ENCODE results near the gene TENT5C. TPM values are rescaled to one million over a fixed set of nuclear protein-coding genes. Genes with fewer than 3 reads are reported as not detected.

TENT5C gene
- total RNA-seq, 1 donor: 69.2 TPM

GRCh38 chr1:117580882-117581281 is 25.0 kb upstream of the TENT5C start:
- Histone ChIP-seq H3K4me1 (ENCODE audit: insufficient read depth, low read length) (no peaks in the 10 kb centered on the region), H3K9me3 (ENCODE audit: low read depth, low read length) (no peaks in the 10 kb centered on the region), H3K27me3 (ENCODE audit: insufficient read depth, low read length) (no peaks in the 10 kb centered on the region), H3K4me3 (ENCODE audit: low read length) (no peak overlapping the region)

- H3K4me1 ChIP-seq (ENCODE audit: insufficient read depth, low read length): no peaks in the 10 kb centered on the region
- no peaks in the 10 kb centered on the region for H3K9me3 ChIP-seq (ENCODE audit: low read depth, low read length)
- no peaks in the 10 kb centered on the region for H3K27me3 ChIP-seq (ENCODE audit: insufficient read depth, low read length)
- no peak overlapping the region for H3K4me3 ChIP-seq (ENCODE audit: low read length)
Measured at GRCh38 chr1:117581391-117581943, 24.4 kb upstream of the TENT5C start.

- H3K4me1 ChIP-seq (ENCODE audit: insufficient read depth, low read length): no peaks in the 10 kb centered on the region
- H3K9me3 ChIP-seq (ENCODE audit: low read depth, low read length): no peaks in the 10 kb centered on the region
- H3K27me3 ChIP-seq (ENCODE audit: insufficient read depth, low read length): no peaks in the 10 kb centered on the region
- H3K4me3 ChIP-seq (ENCODE audit: low read length): no peak overlapping the region
Measured at GRCh38 chr1:117582451-117582850, 23.4 kb upstream of the TENT5C start.

- Histone ChIP-seq H3K27me3 (ENCODE audit: insufficient read depth, low read length) (no peaks in the 10 kb centered on the region), H3K4me1 (ENCODE audit: insufficient read depth, low read length) (no peaks in the 10 kb centered on the region), H3K9me3 (ENCODE audit: low read depth, low read length) (no peaks in the 10 kb centered on the region), H3K4me3 (ENCODE audit: low read length) (no peak overlapping the region)
Measured at GRCh38 chr1:117583247-117583646, 22.6 kb upstream of the TENT5C start.

GRCh38 chr1:117584181-117584580 is 21.7 kb upstream of the TENT5C start:
- Histone ChIP-seq H3K9me3 (ENCODE audit: low read depth, low read length) (no peaks in the 10 kb centered on the region), H3K4me3 (ENCODE audit: low read length) (no peak overlapping the region), H3K27me3 (ENCODE audit: insufficient read depth, low read length) (no peaks in the 10 kb centered on the region), H3K4me1 (ENCODE audit: insufficient read depth, low read length) (no peaks in the 10 kb centered on the region)

GRCh38 chr1:117585086-117585485 is 20.8 kb upstream of the TENT5C start:
- no peaks in the 10 kb centered on the region for H3K27me3 ChIP-seq (ENCODE audit: insufficient read depth, low read length)
- no peaks in the 10 kb centered on the region for H3K4me1 ChIP-seq (ENCODE audit: insufficient read depth, low read length)
- H3K4me3 ChIP-seq (ENCODE audit: low read length): no peak overlapping the region
- no peaks in the 10 kb centered on the region for H3K9me3 ChIP-seq (ENCODE audit: low read depth, low read length)

GRCh38 chr1:117586337-117586736 is 19.5 kb upstream of the TENT5C start:
- Histone ChIP-seq H3K4me3 (ENCODE audit: low read length) (no peak overlapping the region), H3K4me1 (ENCODE audit: insufficient read depth, low read length) (no peaks in the 10 kb centered on the region), H3K9me3 (ENCODE audit: low read depth, low read length) (no peaks in the 10 kb centered on the region), H3K27me3 (ENCODE audit: insufficient read depth, low read length) (no peaks in the 10 kb centered on the region)

GRCh38 chr1:117586747-117587498 is 18.9 kb upstream of the TENT5C start:
- no peak overlapping the region for H3K4me3 ChIP-seq (ENCODE audit: low read length)
- no peaks in the 10 kb centered on the region for H3K27me3 ChIP-seq (ENCODE audit: insufficient read depth, low read length)
- no peaks in the 10 kb centered on the region for H3K9me3 ChIP-seq (ENCODE audit: low read depth, low read length)
- no peaks in the 10 kb centered on the region for H3K4me1 ChIP-seq (ENCODE audit: insufficient read depth, low read length)

- no peaks in the 10 kb centered on the region for H3K9me3 ChIP-seq (ENCODE audit: low read depth, low read length)
- no peaks in the 10 kb centered on the region for H3K27me3 ChIP-seq (ENCODE audit: insufficient read depth, low read length)
- no peak overlapping the region for H3K4me3 ChIP-seq (ENCODE audit: low read length)
- no peaks in the 10 kb centered on the region for H3K4me1 ChIP-seq (ENCODE audit: insufficient read depth, low read length)
Measured at GRCh38 chr1:117587499-117588356, 18.1 kb upstream of the TENT5C start.

GRCh38 chr1:117589544-117589943 is 16.3 kb upstream of the TENT5C start:
- H3K4me1 ChIP-seq (ENCODE audit: insufficient read depth, low read length): no peaks in the 10 kb centered on the region
- no peaks in the 10 kb centered on the region for H3K27me3 ChIP-seq (ENCODE audit: insufficient read depth, low read length)
- H3K4me3 ChIP-seq (ENCODE audit: low read length): no peak overlapping the region
- no peaks in the 10 kb centered on the region for H3K9me3 ChIP-seq (ENCODE audit: low read depth, low read length)

GRCh38 chr1:117590273-117590925 is 15.4 kb upstream of the TENT5C start:
- H3K27me3 ChIP-seq (ENCODE audit: insufficient read depth, low read length): no peaks in the 10 kb centered on the region

GRCh38 chr1:117591252-117591651 is 14.6 kb upstream of the TENT5C start:
- no peak overlapping the region for H3K4me3 ChIP-seq (ENCODE audit: low read length)
- H3K9me3 ChIP-seq (ENCODE audit: low read depth, low read length): no peaks in the 10 kb centered on the region
- H3K4me1 ChIP-seq (ENCODE audit: insufficient read depth, low read length): no peaks in the 10 kb centered on the region
- no peaks in the 10 kb centered on the region for H3K27me3 ChIP-seq (ENCODE audit: insufficient read depth, low read length)

More at GRCh38 chr1:117590273-117590925, 15.4 kb upstream of the TENT5C start:
- Histone ChIP-seq H3K4me3 (ENCODE audit: low read length) (no peak overlapping the region), H3K4me1 (ENCODE audit: insufficient read depth, low read length) (no peaks in the 10 kb centered on the region), H3K9me3 (ENCODE audit: low read depth, low read length) (no peaks in the 10 kb centered on the region)

GRCh38 chr1:117592155-117592554 is 13.7 kb upstream of the TENT5C start:
- Histone ChIP-seq H3K9me3 (ENCODE audit: low read depth, low read length) (no peaks in the 10 kb centered on the region), H3K4me3 (ENCODE audit: low read length) (no peak overlapping the region), H3K4me1 (ENCODE audit: insufficient read depth, low read length) (no peaks in the 10 kb centered on the region), H3K27me3 (ENCODE audit: insufficient read depth, low read length) (no peaks in the 10 kb centered on the region)

- no peaks in the 10 kb centered on the region for H3K9me3 ChIP-seq (ENCODE audit: low read depth, low read length)
- no peak overlapping the region for H3K4me3 ChIP-seq (ENCODE audit: low read length)
- H3K27me3 ChIP-seq (ENCODE audit: insufficient read depth, low read length): no peaks in the 10 kb centered on the region
- H3K4me1 ChIP-seq (ENCODE audit: insufficient read depth, low read length): no peaks in the 10 kb centered on the region
Measured at GRCh38 chr1:117594261-117594990, 11.4 kb upstream of the TENT5C start.

Data from mononuclear cell (primary cell).